OCI-LY1 (cell line): ENCODE measurements around the gene IPP.

Experiments used
- CTCF ChIP-seq: fragments of 200-600 bp; sonication (generic), shearing (Covaris generic); IDR thresholded peaks from 2 replicates; pipeline ENCODE4 v1.5.1; 2017; ENCODE audit warnings: mild to moderate bottlenecking, antibody characterized with exemption, low read length, moderate library complexity, mixed read lengths
- EZH2 ChIP-seq: fragments of 200-600 bp; sonication (generic), shearing (Covaris generic); IDR thresholded peaks from 2 replicates; pipeline ENCODE4 v1.8.0; 2017; ENCODE audit warnings: borderline replicate concordance, mixed run types, mild to moderate bottlenecking, antibody characterized with exemption, low read length, moderate library complexity, mixed read lengths

GRCh38 chr1:45713711-45714110 lies 36.7 kb downstream of the IPP start:
- TF ChIP-seq CTCF (no peak), EZH2 (no peak)
